Measurements from ENCODE around the gene AKR1E2. TPM values are rescaled to one million over a fixed set of nuclear protein-coding genes. Genes with fewer than 3 reads are reported as not detected.

AKR1E2 gene
- total RNA-seq, 2 experiments from 2014 or later = 6.1 to 6.5 TPM

DNA sequence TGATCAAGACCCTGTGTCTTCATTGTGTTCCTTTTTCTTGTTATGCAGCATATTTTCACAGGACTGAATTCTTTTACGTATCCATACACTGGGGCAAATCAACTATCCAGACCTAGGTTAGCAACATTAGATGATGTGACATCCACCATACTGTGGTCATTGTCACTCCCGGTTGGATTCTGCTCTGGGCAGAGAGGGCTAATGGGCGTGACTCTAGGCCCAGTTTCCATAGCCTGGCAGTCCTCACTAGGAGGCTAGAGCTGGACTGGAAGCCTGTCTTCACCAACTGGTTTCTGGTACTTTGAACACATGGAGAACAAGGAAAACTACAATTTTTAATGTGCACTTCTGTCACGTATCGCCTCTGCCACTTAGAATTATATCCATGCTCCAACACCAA lies 25.2 kb downstream of the AKR1E2 start:
- H3K9me3 Mint-ChIP-seq = no peaks in the 10 kb centered on the region
- CTCF ChIA-PET = interaction anchor here (1.1 to 5.7 kb wide), 13 partner anchors 15 to 772 kb away, joined by 3 to 90 read pairs (median 20); no protein-coding TSS in a partner anchor
- H3K36me3 Mint-ChIP-seq (ENCODE audit: low read depth) = no peaks in the 10 kb centered on the region
- H3K27ac Mint-ChIP-seq = no peak overlapping the region
- DNase-seq (no peak), ATAC-seq (no peak)
- no peak overlapping the region for H3K4me3 Mint-ChIP-seq
- no peaks in the 10 kb centered on the region for H3K27me3 Mint-ChIP-seq
- peaks cover 3% of the 10 kb centered on the region for H3K4me1 Mint-ChIP-seq (ENCODE audit: low read depth)
- TF ChIP-seq CTCF (IDR thresholded peaks at IDR 0.05) = no peak
- POLR2A ChIA-PET = no interaction called here
- intact Hi-C loops (cut with micrococcal nuclease) = no loop called here

DNA sequence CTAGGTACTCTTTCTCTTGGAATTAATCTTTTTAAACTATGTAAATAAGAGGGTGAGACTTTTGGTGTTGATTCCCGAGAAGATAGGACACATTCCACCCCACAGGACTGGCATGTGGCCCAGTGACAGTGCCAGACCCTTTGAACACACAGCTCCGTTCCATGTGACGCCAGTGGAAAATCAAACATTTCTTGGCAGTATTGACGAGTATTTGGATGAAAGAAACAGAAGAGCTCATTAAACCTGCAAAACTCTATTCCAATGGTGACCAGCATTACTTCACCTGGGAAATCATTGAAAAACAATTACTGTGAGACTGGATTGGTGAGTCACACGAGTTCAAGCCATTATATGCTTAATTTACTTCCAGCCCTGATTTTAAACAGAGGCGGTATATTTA lies 25.8 kb downstream of the AKR1E2 start:
- Mint-ChIP-seq H3K4me1 (ENCODE audit: low read depth) (peaks cover 3% of the 10 kb centered on the region), H3K27ac (no peak overlapping the region), H3K4me3 (no peak overlapping the region), H3K27me3 (no peaks in the 10 kb centered on the region), H3K9me3 (no peaks in the 10 kb centered on the region), H3K36me3 (ENCODE audit: low read depth) (no peaks in the 10 kb centered on the region)
- intact Hi-C loops (cut with micrococcal nuclease) = no loop called here
- ATAC-seq (no peak), DNase-seq (no peak)
- POLR2A ChIA-PET = interaction anchor here (0.6 kb wide), 1 partner anchor 482 kb away, joined by 3 read pairs; no protein-coding TSS in a partner anchor
- TF ChIP-seq CTCF (IDR thresholded peaks at IDR 0.05) = no peak
- CTCF ChIA-PET = interaction anchor here (1.1 to 5.7 kb wide), 7 partner anchors 16 to 532 kb away, joined by 3 to 90 read pairs (median 37); no protein-coding TSS in a partner anchor

DNA sequence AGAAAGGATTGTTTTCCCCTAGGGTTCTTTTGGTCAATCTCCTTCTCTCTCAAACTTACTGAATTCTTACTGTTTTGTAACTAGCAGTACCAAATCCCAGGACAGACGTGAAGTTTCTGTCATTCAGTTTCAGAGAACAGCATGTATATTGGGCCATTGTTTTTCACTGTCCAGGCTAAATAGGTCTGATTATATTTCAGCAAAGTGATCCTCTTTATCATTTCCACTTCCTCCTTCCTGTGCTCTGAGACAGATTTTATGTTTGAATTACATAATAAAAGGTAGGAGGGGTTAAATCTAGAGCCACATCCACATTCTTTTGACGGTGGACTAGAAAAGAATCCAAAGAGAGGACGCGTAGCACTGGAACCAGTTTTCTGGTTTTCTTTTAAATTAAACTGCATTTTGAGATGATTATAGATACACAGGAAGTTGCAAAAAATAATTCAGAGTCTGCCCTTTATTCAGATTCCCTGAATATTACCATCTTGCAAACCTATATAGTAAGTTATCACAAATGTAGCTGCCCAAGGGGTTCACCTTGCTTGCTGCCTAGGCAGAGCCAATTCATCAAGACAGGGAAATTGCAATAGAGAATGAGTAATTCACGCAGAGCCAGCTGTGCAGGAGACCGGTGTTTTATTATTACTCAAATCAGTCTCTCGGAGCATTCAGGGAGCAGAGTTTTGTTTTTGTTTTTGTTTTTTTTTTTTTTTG lies 40.1 kb downstream of the AKR1E2 start:
- peaks cover 1% of the 10 kb centered on the region for H3K36me3 Mint-ChIP-seq (ENCODE audit: low read depth)
- peaks cover 6% of the 10 kb centered on the region for H3K27me3 Mint-ChIP-seq
- intact Hi-C loops (cut with micrococcal nuclease) = no loop called here
- CTCF ChIA-PET = interaction anchor here (2.8 kb wide), 1 partner anchor 16 kb away, joined by 12 read pairs; no protein-coding TSS in a partner anchor
- ATAC-seq (no peak), DNase-seq (no peak)
- POLR2A ChIA-PET = no interaction called here
- no peak overlapping the region for H3K4me3 Mint-ChIP-seq
- no peaks in the 10 kb centered on the region for H3K9me3 Mint-ChIP-seq
- TF ChIP-seq CTCF (IDR thresholded peaks at IDR 0.05) = no peak
- H3K27ac Mint-ChIP-seq = no peak overlapping the region
- peaks cover 3% of the 10 kb centered on the region for H3K4me1 Mint-ChIP-seq (ENCODE audit: low read depth)

- H3K36me3 Mint-ChIP-seq (ENCODE audit: low read depth) = peaks cover 1% of the 10 kb centered on the region
- H3K27me3 Mint-ChIP-seq = peaks cover 6% of the 10 kb centered on the region
- CTCF ChIA-PET = interaction anchor here (2.8 kb wide), 1 partner anchor 17 kb away, joined by 12 read pairs; no protein-coding TSS in a partner anchor
Observed at GRCh38 chr10:4867109-4867519, 41.1 kb downstream of the AKR1E2 start.

More at GRCh38 chr10:4867109-4867519, 41.1 kb downstream of the AKR1E2 start:
- peaks cover 3% of the 10 kb centered on the region for H3K4me1 Mint-ChIP-seq (ENCODE audit: low read depth)
- no peak for ATAC-seq
- no peaks in the 10 kb centered on the region for H3K9me3 Mint-ChIP-seq
- POLR2A ChIA-PET = no interaction called here
- intact Hi-C loops (cut with micrococcal nuclease) = no loop called here
- H3K27ac Mint-ChIP-seq = no peak overlapping the region
- no peak for DNase-seq
- H3K4me3 Mint-ChIP-seq = no peak overlapping the region
- no peak for TF ChIP-seq CTCF (IDR thresholded peaks at IDR 0.05)

Data from activated CD8-positive, alpha-beta T cell treated with anti-CD3 and anti-CD28 coated beads for 36 hours (primary cell).